GM12874 (cell line): ENCODE data around the gene MRRF.

ENCODE experiments used
- TF ChIP-seq, protein P1 (sequence below): IDR thresholded peaks from 2 replicates; pipeline ENCODE4 v1.5.1; 2011; ENCODE audit warnings: low read depth, mild to moderate bottlenecking, control low read depth, low read length, moderate library complexity; ENCODE audit not compliant: insufficient read depth

The MRRF gene

DNA sequence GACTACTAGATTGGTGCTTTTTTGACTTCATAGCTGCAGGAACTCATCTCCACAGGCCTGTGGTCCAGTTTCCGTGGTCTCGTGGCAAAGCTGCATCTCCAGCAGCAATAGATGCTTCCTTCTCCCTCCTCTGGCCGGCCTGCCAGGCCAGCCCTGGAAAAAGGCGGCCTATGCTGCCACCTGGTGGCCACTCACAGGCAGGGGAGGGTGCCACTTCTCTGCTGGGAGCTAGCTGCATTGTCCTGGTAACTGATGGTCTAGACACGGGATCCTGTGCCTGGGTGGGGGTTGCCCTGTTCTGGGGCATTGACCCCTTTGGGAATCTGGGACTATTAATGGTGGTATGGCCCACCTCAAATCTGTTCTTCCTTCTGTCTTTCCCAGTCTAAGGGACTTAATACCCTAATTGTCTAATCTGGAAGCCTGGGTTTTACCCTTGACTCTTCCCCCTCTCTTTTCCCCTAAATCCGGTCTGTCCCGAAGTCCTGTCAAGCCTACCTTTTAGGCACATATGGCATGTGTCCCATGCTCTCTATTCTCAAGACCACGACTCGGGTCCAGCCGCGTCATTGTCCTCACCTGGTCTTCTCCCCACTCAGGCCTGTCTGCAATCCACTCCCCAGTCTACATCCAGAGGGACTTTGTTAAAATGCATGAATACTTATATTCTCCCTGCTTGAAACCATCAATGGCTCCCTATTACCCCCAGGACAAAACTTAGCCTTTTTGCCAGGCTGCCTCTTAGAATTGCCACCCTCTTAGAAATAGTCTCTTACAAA is 86.1 kb downstream of the MRRF start:
- TF ChIP-seq, protein P1, sequence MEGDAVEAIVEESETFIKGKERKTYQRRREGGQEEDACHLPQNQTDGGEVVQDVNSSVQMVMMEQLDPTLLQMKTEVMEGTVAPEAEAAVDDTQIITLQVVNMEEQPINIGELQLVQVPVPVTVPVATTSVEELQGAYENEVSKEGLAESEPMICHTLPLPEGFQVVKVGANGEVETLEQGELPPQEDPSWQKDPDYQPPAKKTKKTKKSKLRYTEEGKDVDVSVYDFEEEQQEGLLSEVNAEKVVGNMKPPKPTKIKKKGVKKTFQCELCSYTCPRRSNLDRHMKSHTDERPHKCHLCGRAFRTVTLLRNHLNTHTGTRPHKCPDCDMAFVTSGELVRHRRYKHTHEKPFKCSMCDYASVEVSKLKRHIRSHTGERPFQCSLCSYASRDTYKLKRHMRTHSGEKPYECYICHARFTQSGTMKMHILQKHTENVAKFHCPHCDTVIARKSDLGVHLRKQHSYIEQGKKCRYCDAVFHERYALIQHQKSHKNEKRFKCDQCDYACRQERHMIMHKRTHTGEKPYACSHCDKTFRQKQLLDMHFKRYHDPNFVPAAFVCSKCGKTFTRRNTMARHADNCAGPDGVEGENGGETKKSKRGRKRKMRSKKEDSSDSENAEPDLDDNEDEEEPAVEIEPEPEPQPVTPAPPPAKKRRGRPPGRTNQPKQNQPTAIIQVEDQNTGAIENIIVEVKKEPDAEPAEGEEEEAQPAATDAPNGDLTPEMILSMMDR = peak; percentile 91

DNA sequence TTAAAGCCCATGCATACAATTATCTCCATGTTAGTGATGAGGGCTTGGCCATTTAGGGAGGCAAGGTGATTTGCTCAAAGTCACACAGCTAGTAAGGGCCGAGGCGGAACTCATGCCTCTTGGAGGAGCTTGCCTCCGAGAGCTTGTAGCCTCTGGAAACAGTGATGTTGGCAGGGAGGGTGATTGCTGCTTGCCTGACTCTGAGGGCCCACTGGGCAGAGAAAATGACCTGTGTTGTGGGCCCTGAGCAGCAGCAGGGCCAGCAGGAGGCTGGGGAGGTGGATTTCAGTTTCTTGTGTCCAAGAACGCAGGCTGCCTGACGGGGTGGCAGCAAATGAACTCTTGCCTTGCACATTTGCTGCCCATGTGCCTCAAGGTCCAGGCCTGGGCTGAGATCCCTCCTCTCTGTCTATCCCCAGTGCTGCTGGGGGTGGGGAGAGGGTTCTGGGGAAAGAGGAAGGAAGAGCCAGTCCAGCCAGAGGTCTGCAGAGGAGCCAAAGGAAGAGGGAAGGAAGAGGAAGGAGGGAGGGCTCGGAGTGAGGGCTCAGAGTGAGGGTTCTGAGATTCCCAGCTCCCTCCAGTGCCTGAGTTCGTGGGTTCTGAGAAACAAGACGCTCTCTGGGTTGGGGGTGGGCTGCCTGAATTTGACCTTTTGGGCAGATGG is 90.0 kb downstream of the MRRF start:
- TF ChIP-seq, protein P1 = no peak

DNA sequence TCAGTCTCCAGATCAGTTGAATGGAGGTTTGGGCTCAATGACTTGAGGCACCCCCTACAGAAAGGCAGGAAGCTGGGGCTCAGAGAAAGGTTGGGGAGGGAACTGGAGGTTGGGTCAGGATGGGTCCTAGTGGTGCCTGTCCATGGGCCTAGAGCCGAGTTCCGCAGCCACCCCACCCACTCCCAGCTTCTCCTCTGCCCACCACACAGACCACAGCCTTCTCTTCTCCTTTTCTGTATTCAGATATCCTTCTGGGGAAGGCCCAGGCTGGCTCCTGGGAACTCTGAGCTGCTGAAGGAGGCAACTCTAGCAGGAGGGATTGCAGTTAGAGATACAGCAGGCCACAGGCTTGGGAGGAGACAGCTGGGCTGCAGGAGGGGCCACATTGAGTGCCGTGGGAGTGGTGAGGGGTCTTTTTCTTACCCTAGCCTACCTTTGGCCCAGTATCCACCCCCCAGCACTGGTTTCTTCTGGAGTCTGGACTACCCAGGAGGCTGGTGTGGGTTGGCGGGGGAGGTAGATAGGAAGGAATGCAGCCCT is 90.7 kb downstream of the MRRF start:
- TF ChIP-seq, protein P1 = no peak

DNA sequence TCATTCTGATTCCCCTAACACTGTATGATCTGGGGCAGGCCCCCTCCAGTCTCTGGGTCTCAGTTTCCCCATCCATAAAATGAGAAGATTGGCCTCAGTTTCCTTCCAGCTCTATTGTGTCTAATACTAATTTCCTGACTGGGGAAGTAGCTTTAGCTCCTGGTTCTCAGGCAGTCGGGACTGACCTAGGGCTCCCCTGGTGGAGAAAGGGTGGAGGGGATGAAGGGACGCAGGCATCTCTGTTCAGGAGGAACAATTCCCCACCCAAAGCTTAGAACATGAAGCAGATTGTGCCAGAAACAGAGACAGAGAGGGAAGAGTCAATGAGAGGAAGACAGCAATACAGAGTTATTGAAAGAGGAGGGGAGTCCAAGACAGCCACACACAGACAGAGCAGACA is 91.9 kb downstream of the MRRF start:
- TF ChIP-seq, protein P1 = peak; percentile 26; the same call in 1 of the 2 replicates

DNA sequence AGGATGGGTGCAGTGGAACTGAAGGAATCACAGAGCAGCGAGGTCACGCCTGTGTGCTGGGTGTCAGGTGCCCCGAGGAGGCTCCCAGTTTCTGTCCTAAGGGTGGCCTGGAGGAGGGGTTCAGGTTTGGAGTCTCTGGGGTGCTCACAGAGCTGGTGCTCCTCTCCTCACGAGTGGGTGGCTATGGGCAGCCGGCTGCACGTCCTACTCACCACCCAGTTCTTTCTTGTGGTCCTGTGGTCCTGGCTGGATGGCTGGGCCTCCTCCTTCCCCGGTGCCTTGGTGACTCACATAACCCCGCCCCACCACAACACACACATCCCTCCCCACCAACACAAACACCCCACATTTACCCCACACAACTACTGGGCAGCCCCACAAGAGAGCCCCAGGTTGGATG is 96.2 kb downstream of the MRRF start:
- TF ChIP-seq, protein P1 = no peak

DNA sequence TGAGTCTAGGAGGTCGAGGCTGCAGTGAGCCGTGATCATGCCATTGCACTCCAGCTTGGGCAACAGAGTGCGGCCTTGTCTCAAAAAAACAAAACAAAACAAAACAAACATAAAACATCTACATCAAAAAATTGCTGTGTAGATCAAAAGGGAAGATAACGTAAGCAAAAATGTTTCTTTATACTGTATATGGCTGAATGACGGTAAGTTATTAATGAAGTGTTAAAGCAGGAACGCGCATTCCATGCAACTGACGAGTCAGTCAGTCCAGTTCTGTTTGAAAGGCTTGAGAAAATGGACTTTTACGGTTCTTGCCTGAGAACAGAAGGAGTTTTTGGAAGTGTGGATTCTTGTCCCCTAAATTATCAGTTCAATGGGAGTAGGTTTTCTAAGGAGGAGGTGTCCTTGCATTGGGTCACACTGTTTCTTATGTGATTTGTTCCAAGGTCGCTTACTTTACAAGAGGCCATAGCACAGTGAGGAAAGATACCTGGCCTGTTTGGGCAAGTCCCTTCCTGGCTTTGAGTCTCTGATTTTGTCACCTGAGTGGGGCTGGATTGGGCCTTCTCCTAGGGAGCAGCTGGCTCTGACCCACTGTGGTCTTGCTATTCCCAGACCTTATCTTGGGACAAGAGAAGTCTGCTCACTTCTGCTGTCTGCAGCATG is 99.6 kb downstream of the MRRF start:
- TF ChIP-seq, protein P1 = no peak

DNA sequence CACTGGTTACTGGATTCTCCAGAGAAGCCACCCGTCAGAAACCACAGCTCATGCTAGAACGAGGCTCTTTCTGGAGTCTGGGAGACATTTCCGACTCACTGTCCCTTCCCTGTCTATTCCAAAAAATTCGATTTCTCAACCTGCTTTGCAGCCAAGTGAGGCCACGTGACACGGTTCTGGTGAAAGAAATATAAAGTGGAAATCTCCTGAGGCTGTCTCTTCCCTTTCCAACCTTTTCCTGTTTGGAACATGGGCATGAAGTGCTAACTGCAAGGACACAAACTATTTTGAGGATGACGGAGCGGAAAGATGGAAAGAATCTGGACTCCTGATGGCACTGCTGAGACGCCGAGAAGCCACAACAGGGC is 100.1 kb downstream of the MRRF start:
- TF ChIP-seq, protein P1 = no peak
